Amniotic stem cell (primary cell): ENCODE data around the gene ANKS6.
"Not testable (repeated sequence)": the region's sequence is repeated elsewhere in the genome, so short reads cannot be mapped to it uniquely, and the experiment has no call there.

Source experiments
- DNase-seq: peaks from one replicate; lab custom pipeline; 2025; lab: John Stamatoyannopoulos, UW

ANKS6 gene

DNA sequence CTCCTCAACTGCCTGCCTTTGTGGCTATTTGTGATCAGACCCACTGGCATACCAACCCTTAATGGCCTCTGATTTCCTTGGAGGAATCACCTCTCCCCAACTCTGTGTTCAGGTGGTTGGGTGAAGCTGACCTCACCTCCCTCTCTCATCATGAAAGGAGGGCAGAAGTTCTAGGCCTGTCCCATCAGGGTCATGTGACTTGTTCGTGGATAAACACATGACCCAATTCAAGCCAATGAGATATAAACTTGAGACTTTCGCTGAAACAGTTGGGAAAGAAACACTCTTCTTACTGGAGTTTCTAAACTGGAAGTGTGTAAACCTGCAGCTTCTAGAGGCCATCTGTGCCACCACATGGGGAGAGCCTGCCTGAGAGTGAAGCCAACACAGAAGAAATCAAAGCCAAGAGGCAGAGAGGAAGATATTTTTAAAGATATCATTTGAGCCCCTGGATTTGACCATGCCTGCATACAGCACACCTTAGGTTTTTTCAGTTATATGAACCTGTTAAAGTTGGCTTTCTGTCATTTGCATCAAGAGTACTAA, 93.4 kb downstream of the ANKS6 start:
- no peak for DNase-seq

GRCh38 chr9:98702340-98702739, 94.0 kb downstream of the ANKS6 start:
- DNase-seq: no peak

- no peak for DNase-seq
These were observed 94.8 kb downstream of the ANKS6 start for GRCh38 chr9:98701576-98701975.

- DNase-seq: no peak
These were observed 95.6 kb downstream of the ANKS6 start for GRCh38 chr9:98700801-98701200.

- DNase-seq: no peak
These were observed 97.5 kb downstream of the ANKS6 start for GRCh38 chr9:98698856-98699255.

DNA sequence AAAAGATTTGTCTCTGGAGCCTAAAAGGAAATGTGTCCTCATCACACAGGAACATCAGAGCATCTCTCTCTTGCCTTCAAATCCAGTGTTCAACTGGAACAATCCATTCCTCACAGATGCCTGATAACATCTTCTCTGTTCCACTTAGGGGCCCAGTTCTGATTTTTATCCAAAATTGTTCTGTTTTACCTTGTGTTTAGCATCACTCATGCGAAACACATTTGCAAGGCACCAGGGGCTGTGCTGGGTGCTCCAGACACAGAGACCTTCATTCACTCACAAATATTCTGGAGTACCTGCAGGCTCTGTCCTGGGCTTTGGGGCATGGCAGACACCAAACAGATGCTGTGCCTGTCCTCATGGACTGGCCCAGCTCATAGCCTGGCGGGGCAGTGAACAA, 101.4 kb downstream of the ANKS6 start:
- no peak for DNase-seq

DNA sequence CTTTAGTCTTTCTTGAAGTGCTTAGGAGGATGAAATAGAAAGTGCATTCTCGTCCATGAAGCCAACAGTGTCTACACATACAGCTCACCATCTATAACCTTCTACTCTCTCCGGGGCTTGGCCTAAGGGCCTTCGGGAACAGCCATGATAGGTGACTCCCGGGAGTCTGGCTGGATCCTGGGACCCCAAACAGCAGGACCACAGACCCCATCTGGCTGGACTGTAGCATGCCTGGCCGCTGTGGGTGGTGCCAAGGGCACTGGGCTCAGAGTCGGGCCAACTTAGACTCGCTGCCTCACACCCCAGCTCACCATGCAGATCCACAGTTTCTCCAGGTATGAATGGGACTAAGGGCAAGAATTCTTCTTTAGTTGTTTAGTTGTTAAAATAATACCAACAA, 104.0 kb downstream of the ANKS6 start:
- DNase-seq: no peak

- no peak for DNase-seq
These were observed 104.5 kb downstream of the ANKS6 start for GRCh38 chr9:98691890-98692289.

GRCh38 chr9:98690686-98691085, 105.7 kb downstream of the ANKS6 start:
- DNase-seq: no peak

DNA sequence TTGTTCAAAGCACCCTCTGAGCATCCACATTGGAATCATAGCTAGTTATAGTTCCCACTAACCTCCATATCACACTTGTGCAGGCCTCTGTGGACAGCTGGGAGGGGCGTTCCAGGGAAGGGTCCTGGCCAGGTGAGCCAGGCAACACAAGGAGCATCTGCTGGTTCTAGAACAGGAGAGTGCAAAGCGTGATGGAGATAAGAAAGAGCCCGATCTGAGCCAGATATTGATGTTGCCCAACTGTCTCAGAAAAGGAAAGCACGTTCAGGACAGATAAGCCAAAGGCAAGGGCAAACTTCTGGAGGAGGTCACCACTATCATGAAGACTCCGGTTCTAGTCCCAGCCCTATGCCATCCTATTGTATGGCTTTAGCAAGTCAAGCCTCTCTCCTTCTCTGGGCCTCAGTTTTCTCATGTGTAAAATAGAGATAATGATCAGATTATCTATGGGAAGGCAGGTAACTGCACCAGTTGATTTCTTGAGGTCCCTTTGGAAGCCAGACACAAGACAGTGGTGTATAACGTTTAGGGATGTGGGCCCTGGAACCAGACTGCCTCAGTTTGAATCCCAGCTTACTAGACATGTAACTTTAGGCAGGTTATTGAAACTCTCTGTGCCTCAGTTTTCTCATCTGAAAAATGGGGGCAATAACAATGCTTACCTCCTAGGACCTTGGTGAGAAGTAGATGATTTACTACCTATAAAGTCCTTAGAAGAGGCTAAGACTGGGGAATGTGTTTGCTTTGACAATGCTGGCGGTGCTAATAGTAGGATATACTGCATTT, 107.5 kb downstream of the ANKS6 start:
- no peak for DNase-seq

GRCh38 chr9:98687911-98688310, 108.4 kb downstream of the ANKS6 start:
- DNase-seq: no peak

- no peak for DNase-seq
These were observed 109.1 kb downstream of the ANKS6 start for GRCh38 chr9:98686961-98687855.

DNA sequence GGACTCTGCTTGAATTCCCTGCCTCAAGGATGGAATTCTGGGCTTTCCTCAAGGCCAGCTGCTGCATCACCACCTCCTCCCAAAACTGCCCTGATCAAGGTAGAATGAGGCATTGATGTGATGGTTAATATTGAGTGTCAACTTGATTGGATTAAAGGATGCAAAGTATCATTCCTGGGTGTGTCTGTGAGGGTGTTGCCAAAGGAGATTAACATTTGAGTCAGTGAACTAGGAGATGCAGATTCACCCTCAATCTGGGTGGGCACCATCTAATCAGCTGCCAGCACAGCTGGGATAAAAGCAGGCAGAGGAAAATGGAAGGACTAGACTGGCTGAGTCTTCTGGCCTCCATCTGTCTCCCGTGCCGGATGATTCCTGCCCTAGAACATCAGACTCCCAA, 111.5 kb downstream of the ANKS6 start:
- not testable (repeated sequence) for DNase-seq
